ENCODE results near the gene CHST9.
"Not testable (repeated sequence)": the region's sequence is repeated elsewhere in the genome, so short reads cannot be mapped to it uniquely, and the experiment has no call there.

Gene CHST9

GRCh38 chr18:26943906-26944305 is 241.2 kb downstream of the CHST9 start:
- no peak for DNase-seq (ENCODE audit: low read depth)
- no peak overlapping the region for H3K4me3 ChIP-seq (ENCODE audit: low read depth, low read length)
- no peak for TF ChIP-seq CTCF (conservative IDR thresholded peaks at IDR 0.05; ENCODE audit: low read depth, low read length)

- DNase-seq (ENCODE audit: low read depth), result no peak
- no peak for TF ChIP-seq CTCF (conservative IDR thresholded peaks at IDR 0.05; ENCODE audit: low read depth, low read length)
- no peak overlapping the region for H3K4me3 ChIP-seq (ENCODE audit: low read depth, low read length)
These were observed 243.5 kb downstream of the CHST9 start for GRCh38 chr18:26941584-26941983.

GRCh38 chr18:26940744-26941398 is 244.2 kb downstream of the CHST9 start:
- no peak for TF ChIP-seq CTCF (conservative IDR thresholded peaks at IDR 0.05; ENCODE audit: low read depth, low read length)
- DNase-seq (ENCODE audit: low read depth), result no peak
- no peak overlapping the region for H3K4me3 ChIP-seq (ENCODE audit: low read depth, low read length)

GRCh38 chr18:26931659-26932058 is 253.4 kb downstream of the CHST9 start:
- no peak for DNase-seq (ENCODE audit: low read depth)
- no peak for TF ChIP-seq CTCF (conservative IDR thresholded peaks at IDR 0.05; ENCODE audit: low read depth, low read length)
- H3K4me3 ChIP-seq (ENCODE audit: low read depth, low read length), result no peak overlapping the region

- no peak for TF ChIP-seq CTCF (conservative IDR thresholded peaks at IDR 0.05; ENCODE audit: low read depth, low read length)
- DNase-seq (ENCODE audit: low read depth), result no peak
- H3K4me3 ChIP-seq (ENCODE audit: low read depth, low read length), result no peak overlapping the region
These were observed 254.5 kb downstream of the CHST9 start for GRCh38 chr18:26930630-26931029.

GRCh38 chr18:26928670-26929313 is 256.3 kb downstream of the CHST9 start:
- no peak for DNase-seq (ENCODE audit: low read depth)
- no peak for TF ChIP-seq CTCF (conservative IDR thresholded peaks at IDR 0.05; ENCODE audit: low read depth, low read length)
- H3K4me3 ChIP-seq (ENCODE audit: low read depth, low read length), result no peak overlapping the region

GRCh38 chr18:26927822-26928221 is 257.3 kb downstream of the CHST9 start:
- DNase-seq (ENCODE audit: low read depth); H3K4me3 ChIP-seq (ENCODE audit: low read depth, low read length): not testable (repeated sequence)

Measured in choroid plexus epithelial cell (primary cell).